ENCODE measurements around the gene HMGB1. TPM values are rescaled to one million over a fixed set of nuclear protein-coding genes. Genes with fewer than 3 reads are reported as not detected.
A peak's percentile ranks its signal among the peaks of the same experiment; 100 is the strongest.

HMGB1 gene
- total RNA-seq, 1 donor from 2014 or later, result 603 TPM

DNA sequence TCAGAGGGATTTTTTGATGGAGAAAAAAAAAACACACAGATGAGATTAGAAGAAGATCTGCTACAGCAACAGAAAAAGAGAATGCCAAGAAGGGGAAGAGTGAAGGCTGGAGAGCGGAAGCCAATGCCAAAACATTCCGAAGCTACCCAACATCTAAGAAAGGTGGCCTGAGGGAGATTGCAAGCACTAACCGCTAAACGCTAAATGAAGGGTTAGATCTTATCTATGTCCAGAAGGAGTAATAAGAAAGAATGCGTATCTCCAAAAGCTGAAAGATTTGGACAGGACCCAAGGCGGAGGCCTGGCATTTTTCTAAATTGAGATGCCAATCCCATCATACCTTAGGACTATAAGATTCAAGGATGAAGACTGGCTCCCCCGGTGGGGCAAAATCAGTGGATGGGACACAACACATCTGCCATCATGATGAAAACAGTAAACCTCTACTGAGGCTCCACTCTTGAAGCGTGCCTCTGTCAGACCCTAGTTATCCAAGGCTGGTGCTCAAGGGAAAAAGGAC, 15.6 kb upstream of the HMGB1 start:
- DNase-seq (ENCODE audit: low spot score), result no peak
- Mint-ChIP-seq H3K27me3 (ENCODE audit: low read depth) (peaks cover 41% of the 10 kb centered on the region), H3K9me3 (no peaks in the 10 kb centered on the region), H3K27ac (no peak overlapping the region), H3K4me3 (ENCODE audit: low read depth) (no peak overlapping the region), H3K36me3 (ENCODE audit: low read depth) (no peaks in the 10 kb centered on the region), H3K4me1 (ENCODE audit: low read depth) (no peaks in the 10 kb centered on the region)
- intact Hi-C loops (cut with micrococcal nuclease), result no loop called here

GRCh38 chr13:30480292-30480950, 14.7 kb upstream of the HMGB1 start:
- no peaks in the 10 kb centered on the region for H3K36me3 Mint-ChIP-seq (ENCODE audit: low read depth)
- no peak overlapping the region for H3K27ac Mint-ChIP-seq
- no peak overlapping the region for H3K4me3 Mint-ChIP-seq (ENCODE audit: low read depth)
- intact Hi-C loops (cut with micrococcal nuclease), result no loop called here
- peaks cover 34% of the 10 kb centered on the region for H3K27me3 Mint-ChIP-seq (ENCODE audit: low read depth)
- H3K9me3 Mint-ChIP-seq, result no peaks in the 10 kb centered on the region
- no peak for DNase-seq (ENCODE audit: low spot score)
- no peaks in the 10 kb centered on the region for H3K4me1 Mint-ChIP-seq (ENCODE audit: low read depth)

DNA sequence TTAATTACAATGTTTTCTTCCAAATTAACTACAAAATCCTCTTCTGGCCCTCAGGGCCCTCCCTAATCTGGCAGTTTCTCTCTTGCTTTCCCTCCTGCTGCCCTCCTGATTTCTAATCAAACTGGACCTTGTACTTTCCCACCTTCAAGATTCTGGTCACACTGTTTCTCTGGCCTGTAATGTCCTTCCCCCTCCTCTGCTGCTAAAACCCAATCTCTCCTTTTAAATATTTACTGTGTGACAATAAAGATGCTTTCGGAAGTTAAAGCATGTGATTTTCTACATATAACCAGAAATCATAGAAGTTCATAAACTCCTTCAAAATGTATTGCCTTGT, 14.1 kb upstream of the HMGB1 start:
- H3K9me3 Mint-ChIP-seq, result no peaks in the 10 kb centered on the region
- intact Hi-C loops (cut with micrococcal nuclease), result no loop called here
- no peak overlapping the region for H3K27ac Mint-ChIP-seq
- no peaks in the 10 kb centered on the region for H3K36me3 Mint-ChIP-seq (ENCODE audit: low read depth)
- H3K4me1 Mint-ChIP-seq (ENCODE audit: low read depth), result no peaks in the 10 kb centered on the region
- DNase-seq (ENCODE audit: low spot score), result no peak
- H3K27me3 Mint-ChIP-seq (ENCODE audit: low read depth), result peaks cover 31% of the 10 kb centered on the region
- no peak overlapping the region for H3K4me3 Mint-ChIP-seq (ENCODE audit: low read depth)

DNA sequence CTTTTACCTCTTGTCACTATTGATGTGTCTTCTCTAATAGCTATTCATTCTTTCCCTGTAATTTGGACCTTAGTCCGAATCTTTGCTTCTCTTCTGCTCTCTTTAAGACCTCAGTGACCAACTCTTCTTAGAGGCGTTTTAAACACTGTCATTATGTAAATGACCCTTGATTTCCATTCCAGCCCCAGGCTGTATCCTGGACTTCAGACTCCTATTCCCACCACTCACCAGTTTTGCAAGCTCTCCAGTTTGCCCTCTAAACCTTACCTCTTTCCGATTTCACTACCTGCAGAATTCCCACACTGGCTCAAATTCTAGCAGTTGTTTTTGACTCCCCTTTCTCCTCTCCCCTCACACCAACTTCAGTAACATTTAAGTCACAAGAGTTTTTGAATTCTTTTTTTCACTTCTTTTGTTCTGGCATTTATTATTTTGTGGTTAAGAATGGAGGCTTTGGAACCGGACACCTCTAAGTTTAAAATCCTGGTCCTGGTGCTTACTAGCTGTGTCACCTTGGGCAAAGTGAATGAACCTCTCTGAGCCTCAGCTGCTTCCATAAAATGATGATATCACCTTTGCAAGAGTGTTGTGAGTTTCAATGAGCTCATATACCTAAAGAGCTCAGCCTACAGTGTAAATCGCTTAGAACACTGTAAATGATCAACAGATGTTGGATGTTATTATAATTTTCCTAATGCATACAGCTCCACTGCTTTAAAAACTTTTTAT, 13.6 kb upstream of the HMGB1 start:
- Mint-ChIP-seq H3K9me3 (no peaks in the 10 kb centered on the region), H3K4me1 (ENCODE audit: low read depth) (no peaks in the 10 kb centered on the region), H3K27ac (no peak overlapping the region), H3K36me3 (ENCODE audit: low read depth) (no peaks in the 10 kb centered on the region), H3K27me3 (ENCODE audit: low read depth) (peaks cover 26% of the 10 kb centered on the region), H3K4me3 (ENCODE audit: low read depth) (no peak overlapping the region)
- intact Hi-C loops (cut with micrococcal nuclease), result no loop called here
- no peak for DNase-seq (ENCODE audit: low spot score)

GRCh38 chr13:30477346-30478195, 11.8 kb upstream of the HMGB1 start:
- no peaks in the 10 kb centered on the region for H3K36me3 Mint-ChIP-seq (ENCODE audit: low read depth)
- H3K27ac Mint-ChIP-seq, result no peak overlapping the region
- H3K4me3 Mint-ChIP-seq (ENCODE audit: low read depth), result no peak overlapping the region
- H3K4me1 Mint-ChIP-seq (ENCODE audit: low read depth), result no peaks in the 10 kb centered on the region
- intact Hi-C loops (cut with micrococcal nuclease), result no loop called here
- peaks cover 15% of the 10 kb centered on the region for H3K27me3 Mint-ChIP-seq (ENCODE audit: low read depth)
- DNase-seq (ENCODE audit: low spot score), result no peak
- H3K9me3 Mint-ChIP-seq, result no peaks in the 10 kb centered on the region

- DNase-seq (ENCODE audit: low spot score), result no peak
- no peak overlapping the region for H3K27ac Mint-ChIP-seq
- H3K36me3 Mint-ChIP-seq (ENCODE audit: low read depth), result no peaks in the 10 kb centered on the region
- H3K27me3 Mint-ChIP-seq (ENCODE audit: low read depth), result no peaks in the 10 kb centered on the region
- no peak overlapping the region for H3K4me3 Mint-ChIP-seq (ENCODE audit: low read depth)
- H3K4me1 Mint-ChIP-seq (ENCODE audit: low read depth), result no peaks in the 10 kb centered on the region
- intact Hi-C loops (cut with micrococcal nuclease), result no loop called here
- no peaks in the 10 kb centered on the region for H3K9me3 Mint-ChIP-seq
These were observed 7.9 kb upstream of the HMGB1 start for GRCh38 chr13:30473675-30474074.

- H3K27ac Mint-ChIP-seq, result peak overlapping the region; percentile 100
- intact Hi-C loops (cut with micrococcal nuclease), result loop anchor here (1.0 to 10.0 kb wide), 8 partner anchors 38 to 698 kb away; partner anchors contain the start of gene HSPH1
- no peaks in the 10 kb centered on the region for H3K27me3 Mint-ChIP-seq (ENCODE audit: low read depth)
- peak overlapping the region; percentile 94 for H3K4me3 Mint-ChIP-seq (ENCODE audit: low read depth)
- DNase-seq (ENCODE audit: low spot score), result no peak
- peaks cover 26% of the 10 kb centered on the region for H3K36me3 Mint-ChIP-seq (ENCODE audit: low read depth)
- H3K4me1 Mint-ChIP-seq (ENCODE audit: low read depth), result peaks cover 21% of the 10 kb centered on the region
- no peaks in the 10 kb centered on the region for H3K9me3 Mint-ChIP-seq
These were observed 1.1 kb upstream of the HMGB1 start for GRCh38 chr13:30466841-30467252.

- H3K27me3 Mint-ChIP-seq (ENCODE audit: low read depth), result no peaks in the 10 kb centered on the region
- intact Hi-C loops (cut with micrococcal nuclease), result loop anchor here (1.0 to 10.0 kb wide), 8 partner anchors 38 to 698 kb away; partner anchors contain the start of gene HSPH1
- H3K4me1 Mint-ChIP-seq (ENCODE audit: low read depth), result peaks cover 25% of the 10 kb centered on the region
- H3K4me3 Mint-ChIP-seq (ENCODE audit: low read depth), result peak overlapping the region; percentile 94
- peak overlapping the region; percentile 100 for H3K27ac Mint-ChIP-seq
- H3K9me3 Mint-ChIP-seq, result no peaks in the 10 kb centered on the region
- DNase-seq (ENCODE audit: low spot score), result no peak
- H3K36me3 Mint-ChIP-seq (ENCODE audit: low read depth), result peaks cover 29% of the 10 kb centered on the region
These were observed 600 bp upstream of the HMGB1 start for GRCh38 chr13:30466358-30466714.

- Mint-ChIP-seq H3K4me3 (ENCODE audit: low read depth) (no peak overlapping the region), H3K27me3 (ENCODE audit: low read depth) (no peaks in the 10 kb centered on the region), H3K36me3 (ENCODE audit: low read depth) (peaks cover 31% of the 10 kb centered on the region), H3K9me3 (no peaks in the 10 kb centered on the region), H3K27ac (no peak overlapping the region), H3K4me1 (ENCODE audit: low read depth) (peaks cover 26% of the 10 kb centered on the region)
- no peak for DNase-seq (ENCODE audit: low spot score)
- intact Hi-C loops (cut with micrococcal nuclease), result loop anchor here (2.0 to 10.0 kb wide), 8 partner anchors 34 to 700 kb away; partner anchors contain the start of genes HSPH1 and KATNAL1
These were observed 468 bp downstream of the HMGB1 start for GRCh38 chr13:30465343-30465592.

DNA sequence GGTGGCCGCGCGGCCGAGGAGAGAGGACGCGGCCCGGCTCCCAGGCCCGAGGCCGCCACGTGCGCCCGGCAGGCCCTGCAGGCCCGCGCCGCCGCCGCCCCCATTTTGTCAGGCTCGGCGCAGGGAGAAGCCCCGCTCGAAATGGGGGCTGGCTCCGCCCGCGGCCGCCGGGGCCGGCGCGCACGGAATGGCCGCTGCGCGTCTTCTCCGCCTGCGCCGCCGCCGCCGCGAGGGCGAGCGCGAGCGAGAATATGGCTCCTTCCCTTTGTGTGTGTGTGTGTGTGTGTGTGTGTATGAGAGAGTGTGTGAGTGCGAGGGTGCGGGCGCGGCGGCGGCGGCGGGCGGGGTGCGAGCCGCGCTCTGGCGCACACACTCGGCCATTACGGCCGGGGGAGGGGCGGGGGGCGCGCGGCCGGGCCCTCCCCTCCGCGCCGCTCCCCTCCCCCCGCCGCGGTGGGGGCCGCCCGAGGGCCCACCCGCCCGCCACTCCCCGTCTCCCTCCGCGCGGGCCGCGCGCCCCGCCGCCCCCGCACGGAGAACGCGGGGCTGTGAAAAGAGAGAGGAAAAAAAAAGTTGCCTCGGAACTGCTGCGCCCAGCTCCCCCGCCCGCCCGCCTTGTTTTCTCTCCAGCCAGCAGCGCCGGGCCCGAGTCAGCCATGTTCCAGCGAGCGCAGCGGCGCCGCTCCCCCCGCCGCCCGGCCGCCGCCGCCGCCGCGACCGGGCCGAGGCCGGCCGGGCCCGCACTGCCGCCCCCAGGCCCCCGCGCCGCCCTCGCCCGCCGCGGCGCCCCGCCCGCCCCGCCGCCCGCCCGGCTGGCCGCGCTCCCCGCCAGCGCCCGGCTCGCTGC, 1.0 kb downstream of the HMGB1 start:
- H3K27ac Mint-ChIP-seq, result peak overlapping the region; percentile 97
- no peaks in the 10 kb centered on the region for H3K27me3 Mint-ChIP-seq (ENCODE audit: low read depth)
- intact Hi-C loops (cut with micrococcal nuclease), result loop anchor here (1.0 to 10.0 kb wide), 12 partner anchors 34 to 700 kb away; partner anchors contain the start of genes HSPH1, KATNAL1, UBE2L5 and USPL1
- H3K9me3 Mint-ChIP-seq, result no peaks in the 10 kb centered on the region
- DNase-seq (ENCODE audit: low spot score), result peak; percentile 68
- H3K4me1 Mint-ChIP-seq (ENCODE audit: low read depth), result peaks cover 26% of the 10 kb centered on the region
- H3K4me3 Mint-ChIP-seq (ENCODE audit: low read depth), result peak overlapping the region; percentile 88
- peaks cover 35% of the 10 kb centered on the region for H3K36me3 Mint-ChIP-seq (ENCODE audit: low read depth)

- peak; percentile 77 for DNase-seq (ENCODE audit: low spot score)
- H3K36me3 Mint-ChIP-seq (ENCODE audit: low read depth), result peaks cover 43% of the 10 kb centered on the region
- H3K27me3 Mint-ChIP-seq (ENCODE audit: low read depth), result no peaks in the 10 kb centered on the region
- H3K27ac Mint-ChIP-seq, result peak overlapping the region; percentile 97
- H3K9me3 Mint-ChIP-seq, result no peaks in the 10 kb centered on the region
- intact Hi-C loops (cut with micrococcal nuclease), result loop anchor here (1.0 to 10.0 kb wide), 10 partner anchors 33 to 701 kb away; partner anchors contain the start of genes HSPH1, KATNAL1, UBE2L5 and USPL1
- H3K4me1 Mint-ChIP-seq (ENCODE audit: low read depth), result peaks cover 30% of the 10 kb centered on the region
- H3K4me3 Mint-ChIP-seq (ENCODE audit: low read depth), result peak overlapping the region; percentile 84
These were observed 1.8 kb downstream of the HMGB1 start for GRCh38 chr13:30463787-30464495.
